ENCODE data around the gene ZC3H7A.

DNA sequence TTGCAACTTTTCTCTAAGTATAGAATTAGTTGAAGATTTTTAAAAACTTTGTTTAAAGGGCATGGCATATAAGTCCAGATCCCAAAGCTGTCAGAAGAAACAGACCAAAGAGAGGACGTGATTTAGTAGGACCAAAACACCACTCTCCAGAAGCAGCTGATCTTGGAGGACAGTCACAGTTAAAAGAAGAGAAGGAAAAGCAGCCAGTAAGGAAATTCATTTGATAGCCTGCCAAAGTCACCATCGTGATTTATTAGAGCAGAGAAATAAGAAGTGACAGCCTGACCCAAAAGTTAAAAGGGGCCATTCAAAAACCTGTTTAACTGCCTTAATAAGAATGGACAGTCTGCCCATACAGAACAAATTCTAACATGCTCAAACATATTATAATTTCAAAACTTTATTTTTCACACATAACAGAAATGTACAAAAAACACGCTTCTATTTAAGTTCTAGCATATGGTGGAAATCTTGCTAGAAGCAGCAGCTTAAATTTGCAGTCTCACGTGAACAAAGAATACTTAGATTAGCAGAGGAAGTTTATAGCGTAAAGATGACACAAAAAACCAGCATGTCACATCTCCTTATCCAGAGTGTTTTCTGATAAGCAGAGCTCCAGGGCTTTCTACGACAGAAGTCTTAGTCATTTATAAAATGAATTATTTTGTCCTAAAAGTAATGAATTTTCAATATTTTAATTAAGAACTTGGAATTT lies 91.6 kb downstream of the ZC3H7A start:
- TF ChIP-seq CTCF (IDR thresholded peaks at IDR 0.05) (no peak), ZFX (IDR thresholded peaks at IDR 0.05; ENCODE audit: borderline replicate concordance) (no peak)

All from 22Rv1 (cell line).